ENCODE measurements around the gene PIANP.

GRCh38 chr12:6664902-6665301 lies 35.7 kb downstream of the PIANP start:
- TF ChIP-seq, protein P1, sequence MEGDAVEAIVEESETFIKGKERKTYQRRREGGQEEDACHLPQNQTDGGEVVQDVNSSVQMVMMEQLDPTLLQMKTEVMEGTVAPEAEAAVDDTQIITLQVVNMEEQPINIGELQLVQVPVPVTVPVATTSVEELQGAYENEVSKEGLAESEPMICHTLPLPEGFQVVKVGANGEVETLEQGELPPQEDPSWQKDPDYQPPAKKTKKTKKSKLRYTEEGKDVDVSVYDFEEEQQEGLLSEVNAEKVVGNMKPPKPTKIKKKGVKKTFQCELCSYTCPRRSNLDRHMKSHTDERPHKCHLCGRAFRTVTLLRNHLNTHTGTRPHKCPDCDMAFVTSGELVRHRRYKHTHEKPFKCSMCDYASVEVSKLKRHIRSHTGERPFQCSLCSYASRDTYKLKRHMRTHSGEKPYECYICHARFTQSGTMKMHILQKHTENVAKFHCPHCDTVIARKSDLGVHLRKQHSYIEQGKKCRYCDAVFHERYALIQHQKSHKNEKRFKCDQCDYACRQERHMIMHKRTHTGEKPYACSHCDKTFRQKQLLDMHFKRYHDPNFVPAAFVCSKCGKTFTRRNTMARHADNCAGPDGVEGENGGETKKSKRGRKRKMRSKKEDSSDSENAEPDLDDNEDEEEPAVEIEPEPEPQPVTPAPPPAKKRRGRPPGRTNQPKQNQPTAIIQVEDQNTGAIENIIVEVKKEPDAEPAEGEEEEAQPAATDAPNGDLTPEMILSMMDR (conservative IDR thresholded peaks at IDR 0.05; ENCODE audit: low read depth, low read length), result no peak
- TF ChIP-seq CEBPB (IDR thresholded peaks at IDR 0.05; ENCODE audit: low read depth, low read length) (peak; percentile 76), RCOR1 (IDR thresholded peaks at IDR 0.05; ENCODE audit: insufficient replicate concordance, low read length) (no peak)
- TF ChIP-seq, protein P2, sequence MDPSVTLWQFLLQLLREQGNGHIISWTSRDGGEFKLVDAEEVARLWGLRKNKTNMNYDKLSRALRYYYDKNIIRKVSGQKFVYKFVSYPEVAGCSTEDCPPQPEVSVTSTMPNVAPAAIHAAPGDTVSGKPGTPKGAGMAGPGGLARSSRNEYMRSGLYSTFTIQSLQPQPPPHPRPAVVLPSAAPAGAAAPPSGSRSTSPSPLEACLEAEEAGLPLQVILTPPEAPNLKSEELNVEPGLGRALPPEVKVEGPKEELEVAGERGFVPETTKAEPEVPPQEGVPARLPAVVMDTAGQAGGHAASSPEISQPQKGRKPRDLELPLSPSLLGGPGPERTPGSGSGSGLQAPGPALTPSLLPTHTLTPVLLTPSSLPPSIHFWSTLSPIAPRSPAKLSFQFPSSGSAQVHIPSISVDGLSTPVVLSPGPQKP (IDR thresholded peaks at IDR 0.05; ENCODE audit: borderline replicate concordance, low read depth, low read length), result no peak

Data from IMR-90 (cell line).